HK-2 (cell line): ENCODE results near the gene RNF149.
"Not testable (repeated sequence)": the region's sequence is repeated elsewhere in the genome, so short reads cannot be mapped to it uniquely, and the experiment has no call there.

Experiments used
- DNase-seq: peaks from one replicate; pipeline ENCODE4 v3.0.0-alpha.2; 2018; ENCODE audit not compliant: unreplicated experiment

Gene RNF149

GRCh38 chr2:101331202-101331601, 22.7 kb upstream of the RNF149 start:
- no peak for DNase-seq

- no peak for DNase-seq
Measured at GRCh38 chr2:101330253-101330933, 21.9 kb upstream of the RNF149 start.

- DNase-seq = no peak
Measured at GRCh38 chr2:101329026-101329425, 20.5 kb upstream of the RNF149 start.

- DNase-seq = no peak
Measured at GRCh38 chr2:101328474-101329007, 20.0 kb upstream of the RNF149 start.

- no peak for DNase-seq
Measured at GRCh38 chr2:101327863-101328394, 19.4 kb upstream of the RNF149 start.

GRCh38 chr2:101325425-101325824, 16.9 kb upstream of the RNF149 start:
- no peak for DNase-seq

- DNase-seq = not testable (repeated sequence)
Measured at GRCh38 chr2:101316568-101316967, 8.1 kb upstream of the RNF149 start.

- no peak for DNase-seq
Measured at GRCh38 chr2:101311696-101312017, 3.2 kb upstream of the RNF149 start.

GRCh38 chr2:101310834-101311695, 2.6 kb upstream of the RNF149 start:
- no peak for DNase-seq

- no peak for DNase-seq
Measured at GRCh38 chr2:101310090-101310833, 1.8 kb upstream of the RNF149 start.

GRCh38 chr2:101307950-101308431, 510 bp downstream of the RNF149 start:
- no peak for DNase-seq

- DNase-seq = no peak
Measured at GRCh38 chr2:101307503-101307902, 998 bp downstream of the RNF149 start.

GRCh38 chr2:101306410-101306809, 2.1 kb downstream of the RNF149 start:
- DNase-seq = no peak

- no peak for DNase-seq
Measured at GRCh38 chr2:101305492-101306078, 2.9 kb downstream of the RNF149 start.

- DNase-seq = no peak
Measured at GRCh38 chr2:101305035-101305434, 3.5 kb downstream of the RNF149 start.

GRCh38 chr2:101303688-101304087, 4.8 kb downstream of the RNF149 start:
- no peak for DNase-seq

- no peak for DNase-seq
Measured at GRCh38 chr2:101302016-101302415, 6.5 kb downstream of the RNF149 start.

GRCh38 chr2:101300836-101301235, 7.7 kb downstream of the RNF149 start:
- no peak for DNase-seq

GRCh38 chr2:101300164-101300563, 8.3 kb downstream of the RNF149 start:
- DNase-seq = no peak

GRCh38 chr2:101299604-101300003, 8.9 kb downstream of the RNF149 start:
- no peak for DNase-seq

GRCh38 chr2:101297383-101297782, 11.1 kb downstream of the RNF149 start:
- no peak for DNase-seq

- DNase-seq = no peak
Measured at GRCh38 chr2:101296371-101296770, 12.1 kb downstream of the RNF149 start.
